ENCODE results near the gene GPR18. TPM values are rescaled to one million over a fixed set of nuclear protein-coding genes. Genes with fewer than 3 reads are reported as not detected.

Gene GPR18
- total and polyA plus RNA-seq, 9 of the 15 experiments (the other 6 are each of a cell fraction or from before 2014, with no cell fraction given) = 0.75 TPM; not detected in 8

DNA sequence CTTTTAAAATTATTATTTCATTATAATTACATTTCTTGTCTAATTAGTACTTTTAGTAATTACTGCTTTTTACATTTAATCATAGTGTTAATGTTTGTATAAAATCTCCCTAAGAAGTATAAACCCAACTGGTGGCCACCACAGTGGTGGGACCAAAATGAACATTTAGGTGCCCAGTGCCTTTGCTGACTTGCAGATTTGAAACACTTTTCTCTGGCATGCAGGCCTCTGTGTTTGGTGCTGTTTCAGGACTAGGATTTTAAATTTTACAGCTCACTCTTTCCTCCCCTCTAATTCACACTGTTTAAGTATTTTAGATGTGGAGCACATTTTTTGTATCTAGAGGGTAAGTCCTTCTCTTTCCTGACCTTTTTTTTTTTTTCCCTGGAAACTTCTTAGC lies 40.1 kb downstream of the GPR18 start (continued):
- TF ChIP-seq GTF2E2 (tag; IDR thresholded peaks at IDR 0.05) (no peak), SP1 (CRISPR knock-in tag; IDR thresholded peaks at IDR 0.05) (no peak), MAFF (IDR thresholded peaks at IDR 0.05; ENCODE audit: low read length) (peak; percentile 37), NFRKB (IDR thresholded peaks at IDR 0.05; ENCODE audit: low read depth) (no peak), ZNF316 (IDR thresholded peaks at IDR 0.05) (peak; percentile 45; the same call in 1 of the 2 replicates), HDAC3 (IDR thresholded peaks at IDR 0.05; ENCODE audit: borderline replicate concordance, partially characterized antibody) (no peak), KDM5B (IDR thresholded peaks at IDR 0.05; ENCODE audit: insufficient replicate concordance, low read depth, low read length) (no peak)
- TF ChIP-seq, protein P1, sequence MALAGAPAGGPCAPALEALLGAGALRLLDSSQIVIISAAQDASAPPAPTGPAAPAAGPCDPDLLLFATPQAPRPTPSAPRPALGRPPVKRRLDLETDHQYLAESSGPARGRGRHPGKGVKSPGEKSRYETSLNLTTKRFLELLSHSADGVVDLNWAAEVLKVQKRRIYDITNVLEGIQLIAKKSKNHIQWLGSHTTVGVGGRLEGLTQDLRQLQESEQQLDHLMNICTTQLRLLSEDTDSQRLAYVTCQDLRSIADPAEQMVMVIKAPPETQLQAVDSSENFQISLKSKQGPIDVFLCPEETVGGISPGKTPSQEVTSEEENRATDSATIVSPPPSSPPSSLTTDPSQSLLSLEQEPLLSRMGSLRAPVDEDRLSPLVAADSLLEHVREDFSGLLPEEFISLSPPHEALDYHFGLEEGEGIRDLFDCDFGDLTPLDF (CRISPR knock-in tag; IDR thresholded peaks at IDR 0.05) = no peak
- TF ChIP-seq, protein P2, sequence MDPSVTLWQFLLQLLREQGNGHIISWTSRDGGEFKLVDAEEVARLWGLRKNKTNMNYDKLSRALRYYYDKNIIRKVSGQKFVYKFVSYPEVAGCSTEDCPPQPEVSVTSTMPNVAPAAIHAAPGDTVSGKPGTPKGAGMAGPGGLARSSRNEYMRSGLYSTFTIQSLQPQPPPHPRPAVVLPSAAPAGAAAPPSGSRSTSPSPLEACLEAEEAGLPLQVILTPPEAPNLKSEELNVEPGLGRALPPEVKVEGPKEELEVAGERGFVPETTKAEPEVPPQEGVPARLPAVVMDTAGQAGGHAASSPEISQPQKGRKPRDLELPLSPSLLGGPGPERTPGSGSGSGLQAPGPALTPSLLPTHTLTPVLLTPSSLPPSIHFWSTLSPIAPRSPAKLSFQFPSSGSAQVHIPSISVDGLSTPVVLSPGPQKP (CRISPR knock-in tag; IDR thresholded peaks at IDR 0.05) = no peak
